GM12865 (cell line): ENCODE data around the gene LRP8.
A peak's percentile ranks its signal among the peaks of the same experiment; 100 is the strongest.

Source experiments
- DNase-seq: peaks from one replicate; pipeline ENCODE4 v3.0.0; 2010; ENCODE audit warnings: low read depth
- H3K4me3 ChIP-seq: 2 replicates; pipeline ENCODE4 v1.5.1; 2011; ENCODE audit warnings: mild to moderate bottlenecking, low read depth, low read length, control low read depth
- CTCF ChIP-seq: IDR thresholded peaks from 2 replicates; pipeline ENCODE4 v1.5.1; 2011; ENCODE audit warnings: low read length, control low read depth, low read depth, inconsistent platforms; ENCODE audit not compliant: insufficient read depth; ENCODE audit errors: missing control alignments

Gene LRP8

GRCh38 chr1:53249706-53250105 is 78.2 kb downstream of the LRP8 start:
- DNase-seq: no peak
- no peak for TF ChIP-seq CTCF
- H3K4me3 ChIP-seq: no peak overlapping the region

- TF ChIP-seq CTCF: no peak
- no peak overlapping the region for H3K4me3 ChIP-seq
- DNase-seq: no peak
These were observed 81.4 kb downstream of the LRP8 start for GRCh38 chr1:53246261-53247134.

GRCh38 chr1:53244141-53244540 is 83.7 kb downstream of the LRP8 start:
- no peak for DNase-seq
- no peak overlapping the region for H3K4me3 ChIP-seq
- no peak for TF ChIP-seq CTCF

GRCh38 chr1:53242381-53242780 is 85.5 kb downstream of the LRP8 start:
- no peak for DNase-seq
- no peak overlapping the region for H3K4me3 ChIP-seq
- TF ChIP-seq CTCF: no peak

GRCh38 chr1:53241828-53242227 is 86.0 kb downstream of the LRP8 start:
- no peak overlapping the region for H3K4me3 ChIP-seq
- TF ChIP-seq CTCF: no peak
- DNase-seq: no peak

GRCh38 chr1:53238197-53239155 is 89.4 kb downstream of the LRP8 start, which contains the start of gene MAGOH:
TSS of gene MAGOH (minus strand) at chr1:53238518. CDS start at chr1:53238448, 70 bp downstream.
- no peak for TF ChIP-seq CTCF
- H3K4me3 ChIP-seq: peak within 1 kb of the TSS; percentile 97
- DNase-seq: peak; percentile 96
